Stimulated activated CD4-positive, alpha-beta T cell treated with anti-CD3 and anti-CD28 coated beads, Interleukin-2, amount 100 ng/mL, for 24 hours (primary cell): ENCODE measurements around the gene GRIFIN.

ENCODE experiments used
- DNase-seq, 2 donors: peaks; one replicate each; pipeline ENCODE4 v3.0.0-alpha.2; 2020

The GRIFIN gene

GRCh38 chr7:2452643-2453270 is 23.4 kb downstream of the GRIFIN start:
- no peak for DNase-seq

- peak in 1 of 2 donors; percentile 11 for DNase-seq
These were observed 24.1 kb downstream of the GRIFIN start for GRCh38 chr7:2452074-2452507.

GRCh38 chr7:2451171-2452073 is 24.8 kb downstream of the GRIFIN start:
- DNase-seq = peak; percentile 86 to 91

GRCh38 chr7:2450198-2451107 is 25.7 kb downstream of the GRIFIN start:
- DNase-seq = no peak

GRCh38 chr7:2446676-2447075 is 29.5 kb downstream of the GRIFIN start:
- no peak for DNase-seq

- DNase-seq = no peak
These were observed 30.2 kb downstream of the GRIFIN start for GRCh38 chr7:2445898-2446555.

GRCh38 chr7:2445047-2445446 is 31.2 kb downstream of the GRIFIN start:
- DNase-seq = no peak

GRCh38 chr7:2444476-2444875 is 31.7 kb downstream of the GRIFIN start:
- no peak for DNase-seq

- DNase-seq = no peak
These were observed 32.7 kb downstream of the GRIFIN start for GRCh38 chr7:2443491-2443890.

- no peak for DNase-seq
These were observed 34.7 kb downstream of the GRIFIN start for GRCh38 chr7:2441430-2442058.

GRCh38 chr7:2440608-2441245 is 35.5 kb downstream of the GRIFIN start:
- DNase-seq = no peak

- DNase-seq = no peak
These were observed 37.4 kb downstream of the GRIFIN start for GRCh38 chr7:2438775-2439174.

GRCh38 chr7:2438186-2438585 is 38.0 kb downstream of the GRIFIN start:
- DNase-seq = no peak

GRCh38 chr7:2437537-2438148 is 38.6 kb downstream of the GRIFIN start:
- DNase-seq = no peak

GRCh38 chr7:2437136-2437535 is 39.1 kb downstream of the GRIFIN start:
- no peak for DNase-seq

GRCh38 chr7:2436341-2437104 is 39.7 kb downstream of the GRIFIN start:
- no peak for DNase-seq

GRCh38 chr7:2435146-2435545 is 41.1 kb downstream of the GRIFIN start:
- no peak for DNase-seq

- no peak for DNase-seq
These were observed 42.3 kb downstream of the GRIFIN start for GRCh38 chr7:2433713-2434550.
